C4-2B (cell line): ENCODE results near the gene TBC1D4.
"Not testable (repeated sequence)": the region's sequence is repeated elsewhere in the genome, so short reads cannot be mapped to it uniquely, and the experiment has no call there.

Source experiments
- H3K27ac ChIP-seq: fragments of 450-650 bp; 2 replicates; pipeline ENCODE4 v1.5.1; 2017
- CTCF ChIP-seq: fragments of 450-650 bp; conservative IDR thresholded peaks from 2 replicates; pipeline ENCODE4 v1.5.1; 2017; ENCODE audit warnings: mild to moderate bottlenecking
- ZFX ChIP-seq: fragments of 450-650 bp; IDR thresholded peaks from 2 replicates; pipeline ENCODE4 v1.6.1; 2017

The TBC1D4 gene

GRCh38 chr13:75279834-75280369 is 202.1 kb downstream of the TBC1D4 start:
- no peak overlapping the region for H3K27ac ChIP-seq
- TF ChIP-seq CTCF (no peak), ZFX (no peak)

- not testable (repeated sequence) for H3K27ac ChIP-seq
Measured at GRCh38 chr13:75273695-75274094, 208.3 kb downstream of the TBC1D4 start.

GRCh38 chr13:75271846-75272245 is 210.1 kb downstream of the TBC1D4 start:
- TF ChIP-seq ZFX (no peak), CTCF (no peak)
- H3K27ac ChIP-seq, result no peak overlapping the region

GRCh38 chr13:75268481-75268880 is 213.5 kb downstream of the TBC1D4 start:
- not testable (repeated sequence) for H3K27ac ChIP-seq

GRCh38 chr13:75264611-75265010 is 217.4 kb downstream of the TBC1D4 start:
- H3K27ac ChIP-seq, result no peak overlapping the region
- TF ChIP-seq CTCF, result no peak
- TF ChIP-seq ZFX, result no peak

- TF ChIP-seq ZFX, result no peak
- no peak for TF ChIP-seq CTCF
- no peak overlapping the region for H3K27ac ChIP-seq
Measured at GRCh38 chr13:75263741-75264407, 218.1 kb downstream of the TBC1D4 start.

- TF ChIP-seq CTCF (peak; percentile 50), ZFX (no peak)
- no peak overlapping the region for H3K27ac ChIP-seq
Measured at GRCh38 chr13:75258159-75258782, 223.7 kb downstream of the TBC1D4 start.

- no peak overlapping the region for H3K27ac ChIP-seq
- TF ChIP-seq ZFX, result no peak
- no peak for TF ChIP-seq CTCF
Measured at GRCh38 chr13:75256922-75257321, 225.0 kb downstream of the TBC1D4 start.
